ENCODE results near the gene CPTP. TPM values are rescaled to one million over a fixed set of nuclear protein-coding genes. Genes with fewer than 3 reads are reported as not detected.

CPTP gene
- total and polyA plus RNA-seq, 10 of the 15 experiments (the other 5 are each of a cell fraction or from before 2014, with no cell fraction given) = 0.06 to 24.3 (median 10.0) TPM

- Histone ChIP-seq H3K27ac (ENCODE audit: control insufficient read depth, insufficient read depth) (no peak overlapping the region), H3K4me2 (ENCODE audit: control insufficient read depth, insufficient read depth) (no peak overlapping the region), H3K4me3 (no peak overlapping the region), H3K36me3 (ENCODE audit: control insufficient read depth in 2 of 2, insufficient read depth in 2 of 2, low read length in 1 of 2) (peaks cover 3 to 34% of the 10 kb centered on the region in 2 experiments; a peak in 3 of 4 replicates), H3K9me3 (replicated peaks; ENCODE audit: control insufficient read depth, insufficient read depth, low read length) (no peaks in the 10 kb centered on the region), H3K79me2 (ENCODE audit: control insufficient read depth, insufficient read depth, low read length) (peaks cover 6% of the 10 kb centered on the region), H3K9ac (ENCODE audit: control insufficient read depth, insufficient read depth, low read length) (no peak overlapping the region), H2AFZ (ENCODE audit: control insufficient read depth, low read depth, low read length) (no peak overlapping the region), H3K4me1 (ENCODE audit: control insufficient read depth, insufficient read depth, low read length) (no peaks in the 10 kb centered on the region), H4K20me1 (ENCODE audit: control insufficient read depth, insufficient read depth) (no peaks in the 10 kb centered on the region; the same call in 1 of the 2 replicates), H3K27me3 (replicated peaks in 1 of 2; ENCODE audit: control insufficient read depth in 2 of 2, insufficient read depth in 2 of 2, low read length in 1 of 2) (no peaks in the 10 kb centered on the region)
- ATAC-seq (no peak), FAIRE-seq (no peak), DNase-seq (ENCODE audit: low read depth, low spot score) (no peak)
- in situ Hi-C loops (cut with MboI) (no loop called here), intact Hi-C loops (cut with micrococcal nuclease; ENCODE audit: unreplicated experiment) (no loop called here)
- ChIA-PET CTCF (no interaction called here), RAD21 (ENCODE audit: unreplicated experiment) (no interaction called here), SMC1A (ENCODE audit: uncharacterized antibody, unreplicated experiment) (no interaction called here), POLR2A (no interaction called here)
- no TSS peak for BruUV-seq (replicated peaks)
- 92% methylated on average over 37 of the region's 37 CpGs for WGBS (ENCODE audit: insufficient coverage, insufficient replicate concordance, low lambda C conversion rate, missing lambda C conversion rate)
- TF ChIP-seq IKZF1 (conservative IDR thresholded peaks at IDR 0.05) (no peak), KDM1A (IDR thresholded peaks at IDR 0.05; ENCODE audit: borderline replicate concordance) (no peak), CEBPB (IDR thresholded peaks at IDR 0.05; ENCODE audit: borderline replicate concordance in 1 of 2, low read depth in 2 of 2, low read length in 2 of 2) (no peak), POLR2A (IDR thresholded peaks at IDR 0.05; ENCODE audit: low read depth, low read length) (peak; percentile 54)
Observed at GRCh38 chr1:1313500-1314236, 10.9 kb upstream of the CPTP start.

GRCh38 chr1:1314237-1314586 is 10.4 kb upstream of the CPTP start:
- DNase-seq (ENCODE audit: low read depth, low spot score) = no peak
- no peak overlapping the region for H3K27ac ChIP-seq (ENCODE audit: control insufficient read depth, insufficient read depth)
- in situ Hi-C loops (cut with MboI) = no loop called here
- H3K36me3 ChIP-seq (ENCODE audit: control insufficient read depth in 2 of 2, insufficient read depth in 2 of 2, low read length in 1 of 2) = peaks cover 3 to 39% of the 10 kb centered on the region in 2 experiments; a peak in 3 of 4 replicates
- H4K20me1 ChIP-seq (ENCODE audit: control insufficient read depth, insufficient read depth) = no peaks in the 10 kb centered on the region; the same call in 1 of the 2 replicates
- no peaks in the 10 kb centered on the region for H3K4me1 ChIP-seq (ENCODE audit: control insufficient read depth, insufficient read depth, low read length)
- ChIA-PET SMC1A (ENCODE audit: uncharacterized antibody, unreplicated experiment) (no interaction called here), POLR2A (no interaction called here), RAD21 (ENCODE audit: unreplicated experiment) (no interaction called here), CTCF (no interaction called here)
- no peak overlapping the region for H3K4me3 ChIP-seq
- H3K9ac ChIP-seq (ENCODE audit: control insufficient read depth, insufficient read depth, low read length) = no peak overlapping the region
- H3K4me2 ChIP-seq (ENCODE audit: control insufficient read depth, insufficient read depth) = no peak overlapping the region
- no TSS peak for BruUV-seq (replicated peaks)
- no peak for FAIRE-seq
- H2AFZ ChIP-seq (ENCODE audit: control insufficient read depth, low read depth, low read length) = no peak overlapping the region
- H3K9me3 ChIP-seq (replicated peaks; ENCODE audit: control insufficient read depth, insufficient read depth, low read length) = no peaks in the 10 kb centered on the region
- intact Hi-C loops (cut with micrococcal nuclease; ENCODE audit: unreplicated experiment) = no loop called here
- WGBS (ENCODE audit: insufficient coverage, insufficient replicate concordance, low lambda C conversion rate, missing lambda C conversion rate) = 92% methylated on average over 15 of the region's 15 CpGs
- peaks cover 4% of the 10 kb centered on the region for H3K79me2 ChIP-seq (ENCODE audit: control insufficient read depth, insufficient read depth, low read length)
- no peak for TF ChIP-seq POLR2AphosphoS2 (IDR thresholded peaks at IDR 0.05; ENCODE audit: low read depth, low read length)
- no peak for TF ChIP-seq ATF3 (IDR thresholded peaks at IDR 0.05; ENCODE audit: borderline replicate concordance, extremely low read depth, low read depth, low read length)
- no peak for TF ChIP-seq CBX5 (IDR thresholded peaks at IDR 0.05; ENCODE audit: low read depth)
- no peak for TF ChIP-seq SUPT20H (IDR thresholded peaks at IDR 0.05; ENCODE audit: borderline replicate concordance, control insufficient read depth, low read depth, low read length)
- TF ChIP-seq E4F1 (IDR thresholded peaks at IDR 0.05; ENCODE audit: borderline replicate concordance, partially characterized antibody) = no peak
- TF ChIP-seq MXI1 (IDR thresholded peaks at IDR 0.05; ENCODE audit: low read depth, low read length) = no peak
- TF ChIP-seq ZNF24 (IDR thresholded peaks at IDR 0.05) = no peak
- no peak for TF ChIP-seq BCL11A (IDR thresholded peaks at IDR 0.05; ENCODE audit: low read depth, low read length)
- no peak for TF ChIP-seq HSF1 (IDR thresholded peaks at IDR 0.05; ENCODE audit: low read depth, low read length)
- no peaks in the 10 kb centered on the region for H3K27me3 ChIP-seq (replicated peaks in 1 of 2; ENCODE audit: control insufficient read depth in 2 of 2, insufficient read depth in 2 of 2, low read length in 1 of 2)
- ATAC-seq = no peak

All from GM12878 (cell line).